Liver (tissue), 3 donors: Measurements from ENCODE around the gene KRT77.
"Not testable (repeated sequence)": the region's sequence is repeated elsewhere in the genome, so short reads cannot be mapped to it uniquely, and the experiment has no call there.

ENCODE experiments used
- CTCF ChIP-seq: fragments of 150-350 bp; IDR thresholded peaks from 2 replicates; pipeline ENCODE4 v1.5.1; 2017; ENCODE audit warnings: improper control_type of control experiment, low read depth, low read length; ENCODE audit not compliant: missing input control
- FOXA1 ChIP-seq: IDR thresholded peaks from 2 replicates; pipeline ENCODE4 v1.6.1; 2016; ENCODE audit warnings: antibody characterized with exemption
- GABPA ChIP-seq, 2 donors: IDR thresholded peaks in 1 of 2; conservative IDR thresholded peaks in 1 of 2; 2 replicates each; pipeline ENCODE4 v1.6.1; 2016; ENCODE audit warnings: antibody characterized with exemption in 2 of 2, mild to moderate bottlenecking in 1 of 2, moderate library complexity in 1 of 2
- HNF4A ChIP-seq, 2 donors: conservative IDR thresholded peaks; 2 replicates each; pipeline ENCODE4 v1.6.1; 2016; ENCODE audit warnings: antibody characterized with exemption in 2 of 2, mild to moderate bottlenecking in 2 of 2
- HNF4G ChIP-seq: IDR thresholded peaks from 2 replicates; pipeline ENCODE4 v1.6.1; 2016; ENCODE audit warnings: antibody characterized with exemption
- JUND ChIP-seq, 2 donors: IDR thresholded peaks; 2 replicates each; pipeline ENCODE4 v1.6.1; 2016; ENCODE audit warnings: antibody characterized with exemption in 2 of 2
- MAX ChIP-seq: IDR thresholded peaks from 2 replicates; pipeline ENCODE4 v1.6.1; 2016; ENCODE audit warnings: antibody characterized with exemption
- RAD21 ChIP-seq, 2 donors: IDR thresholded peaks; 2 replicates each; pipeline ENCODE4 v1.6.1; 2016; ENCODE audit warnings: antibody characterized with exemption in 2 of 2, mild to moderate bottlenecking in 2 of 2
- REST ChIP-seq: IDR thresholded peaks from 2 replicates; pipeline ENCODE4 v1.6.1; 2016; ENCODE audit warnings: antibody characterized with exemption, mild to moderate bottlenecking
- SP1 ChIP-seq: IDR thresholded peaks from 2 replicates; pipeline ENCODE4 v1.6.1; 2018; ENCODE audit warnings: antibody characterized with exemption, mild to moderate bottlenecking
- TAF1 ChIP-seq: conservative IDR thresholded peaks from 2 replicates; pipeline ENCODE4 v1.6.1; 2016; ENCODE audit warnings: antibody characterized with exemption, mild to moderate bottlenecking
- YY1 ChIP-seq: IDR thresholded peaks from 2 replicates; pipeline ENCODE4 v1.6.1; 2016; ENCODE audit warnings: antibody characterized with exemption, mild to moderate bottlenecking
- ZBTB33 ChIP-seq: IDR thresholded peaks from 2 replicates; pipeline ENCODE4 v1.6.1; 2016; ENCODE audit warnings: antibody characterized with exemption
- donor health status: healthy.
- donor health status: healthy.

GRCh38 chr12:52669941-52670340 lies 33.4 kb downstream of the KRT77 start:
- TF ChIP-seq CTCF; YY1; TAF1; GABPA (IDR thresholded peaks at IDR 0.05 in 1 of 2, conservative IDR thresholded peaks at IDR 0.05 in 1 of 2); SP1; RAD21 (IDR thresholded peaks at IDR 0.05); REST; HNF4A (conservative IDR thresholded peaks at IDR 0.05); JUND (IDR thresholded peaks at IDR 0.05); MAX; HNF4G; FOXA1; ZBTB33: not testable (repeated sequence)
